Kidney tubule cell (primary cell): ENCODE measurements around the gene CEACAM21.

Experiments
- DNase-seq: peaks from one replicate; pipeline ENCODE4 v3.0.0-alpha.2; 2018; ENCODE audit warnings: low spot score

Gene CEACAM21

DNA sequence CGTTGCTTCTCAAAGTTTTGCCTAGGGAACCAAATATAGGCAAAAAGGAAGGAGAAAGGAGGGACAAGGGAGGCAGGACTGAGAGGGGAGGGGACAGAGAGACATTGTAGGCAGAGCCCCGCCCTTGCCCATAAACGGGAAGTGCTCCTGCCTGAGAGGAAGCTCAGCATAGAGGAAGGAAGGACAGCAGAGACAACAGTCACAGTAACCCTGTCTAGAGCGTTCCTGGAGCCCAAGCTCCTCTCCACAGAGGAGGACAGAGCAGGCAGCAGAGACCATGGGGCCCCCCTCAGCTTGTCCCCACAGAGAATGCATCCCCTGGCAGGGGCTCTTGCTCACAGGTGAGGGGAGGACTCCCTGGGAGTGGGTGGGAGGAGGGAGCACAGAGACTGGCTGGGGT is at the start of gene CEACAM21:
Gene CEACAM21 (plus strand): TSS at position 169 of the 400 bp plus-strand sequence. CDS start 109 bp downstream, at position 278.
- DNase-seq = no peak

GRCh38 chr19:41527089-41527488 is 48.9 kb upstream of the CEACAM21 start:
- no peak for DNase-seq

DNA sequence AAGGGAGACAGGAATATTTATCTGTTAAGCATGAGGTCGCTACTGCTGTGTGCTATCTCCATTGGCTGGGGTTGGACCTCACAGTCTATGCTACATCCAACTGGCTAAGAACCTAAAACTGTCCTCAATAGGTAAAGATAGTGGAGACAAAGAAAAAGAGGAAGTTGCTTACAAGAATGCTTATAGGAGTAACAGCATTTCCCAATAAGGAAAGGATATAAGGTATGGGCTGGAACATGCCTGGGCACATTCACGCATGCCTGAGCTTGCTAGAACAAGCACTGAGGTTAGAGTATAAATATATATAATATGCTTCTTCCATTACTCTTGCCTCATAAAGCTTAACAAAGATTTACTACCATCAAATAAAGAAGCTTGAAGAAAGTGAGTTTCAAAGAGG is 47.9 kb upstream of the CEACAM21 start:
- DNase-seq = no peak

GRCh38 chr19:41529484-41530183 is 46.3 kb upstream of the CEACAM21 start:
- no peak for DNase-seq

DNA sequence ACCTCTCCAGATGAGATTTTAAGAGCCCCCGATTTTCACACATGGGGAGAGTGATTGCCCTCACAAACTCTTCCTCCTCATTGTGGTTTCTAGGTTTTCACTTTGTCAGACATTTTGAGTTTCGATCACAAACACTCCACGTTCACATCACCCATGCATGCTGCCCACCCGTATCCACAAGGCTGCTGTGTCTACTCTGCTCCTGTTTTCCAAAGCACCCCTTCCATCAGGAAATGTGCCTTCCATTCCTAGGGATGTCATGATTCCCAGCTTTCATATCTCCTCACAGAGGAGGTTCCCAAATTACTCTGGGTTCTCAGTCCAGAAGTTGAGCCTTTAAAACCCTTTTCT is 45.8 kb upstream of the CEACAM21 start:
- no peak for DNase-seq

GRCh38 chr19:41530761-41531301 is 45.1 kb upstream of the CEACAM21 start:
- DNase-seq = no peak

DNA sequence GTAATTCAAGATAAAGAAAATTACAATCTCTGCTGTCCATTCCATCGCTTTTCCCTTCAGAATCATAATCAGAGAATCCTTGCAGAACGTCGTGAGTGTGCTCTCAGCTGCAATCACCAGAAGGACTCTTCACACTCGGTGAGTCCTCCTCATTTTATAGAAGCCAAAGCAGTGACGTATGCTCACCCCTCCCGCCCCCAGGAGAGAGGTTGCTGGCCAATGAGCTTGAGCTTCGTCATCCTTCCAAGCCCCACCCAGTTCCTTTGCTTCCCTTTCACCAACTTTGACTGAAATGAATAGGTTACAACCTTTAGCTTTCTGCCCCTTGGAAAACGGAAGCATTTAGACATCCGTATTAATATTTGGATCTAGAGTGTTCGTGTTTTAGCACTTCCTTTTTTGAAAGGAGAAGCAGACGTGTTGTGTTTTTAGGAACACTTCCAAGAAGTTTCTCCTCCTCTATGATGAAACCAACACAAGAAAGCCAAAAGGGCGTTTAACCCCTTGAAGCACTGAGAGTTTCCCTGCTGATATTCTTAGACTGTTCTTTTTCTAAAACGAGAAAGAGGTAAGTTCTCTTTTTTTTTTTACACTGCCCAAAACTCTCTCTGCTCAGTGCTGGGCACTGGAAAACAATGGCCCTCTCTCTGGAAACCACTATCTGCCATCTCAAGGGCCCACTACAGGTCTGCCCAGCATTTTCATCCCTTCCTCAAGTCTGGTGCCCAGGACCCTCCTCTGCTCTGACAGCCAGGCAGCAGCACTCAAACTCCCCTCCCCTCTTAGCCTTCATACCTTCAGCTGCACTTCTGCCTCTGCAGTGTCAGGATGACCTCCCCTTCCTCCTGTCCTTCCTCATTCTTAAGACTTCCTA is 44.3 kb upstream of the CEACAM21 start:
- DNase-seq = peak; percentile 43

GRCh38 chr19:41532526-41532925 is 43.4 kb upstream of the CEACAM21 start:
- DNase-seq = no peak

GRCh38 chr19:41533671-41534215 is 42.2 kb upstream of the CEACAM21 start:
- DNase-seq = no peak

DNA sequence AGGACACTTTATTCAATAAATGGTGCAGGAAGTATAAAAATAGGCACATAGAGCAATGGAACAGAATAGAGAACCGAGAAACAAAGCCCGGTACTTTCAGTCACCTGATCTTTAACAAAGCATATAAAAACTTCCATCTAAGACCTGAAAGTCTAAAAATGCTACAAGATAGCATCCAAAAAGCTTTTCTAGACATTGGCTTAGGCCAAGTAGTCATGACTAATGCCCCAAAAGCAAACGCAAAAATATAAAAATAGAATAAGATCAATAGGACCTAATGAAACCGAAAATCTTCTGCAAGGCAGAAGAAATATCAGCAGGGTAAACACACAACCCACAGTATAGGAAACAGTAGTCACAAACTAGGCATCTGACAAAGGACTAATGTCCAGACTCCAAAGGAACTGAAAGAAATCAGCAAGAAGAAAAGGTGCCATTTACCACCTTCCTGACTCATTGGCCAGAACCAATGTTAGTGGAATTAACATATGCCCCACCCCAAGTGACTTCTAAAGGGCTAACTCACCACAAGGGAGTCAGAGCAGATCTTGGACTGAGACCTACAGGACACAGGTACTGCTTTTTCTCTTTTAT is 40.8 kb upstream of the CEACAM21 start:
- DNase-seq = no peak

- peak; percentile 18 for DNase-seq
Observed at GRCh38 chr19:41537789-41538188, 38.2 kb upstream of the CEACAM21 start.

DNA sequence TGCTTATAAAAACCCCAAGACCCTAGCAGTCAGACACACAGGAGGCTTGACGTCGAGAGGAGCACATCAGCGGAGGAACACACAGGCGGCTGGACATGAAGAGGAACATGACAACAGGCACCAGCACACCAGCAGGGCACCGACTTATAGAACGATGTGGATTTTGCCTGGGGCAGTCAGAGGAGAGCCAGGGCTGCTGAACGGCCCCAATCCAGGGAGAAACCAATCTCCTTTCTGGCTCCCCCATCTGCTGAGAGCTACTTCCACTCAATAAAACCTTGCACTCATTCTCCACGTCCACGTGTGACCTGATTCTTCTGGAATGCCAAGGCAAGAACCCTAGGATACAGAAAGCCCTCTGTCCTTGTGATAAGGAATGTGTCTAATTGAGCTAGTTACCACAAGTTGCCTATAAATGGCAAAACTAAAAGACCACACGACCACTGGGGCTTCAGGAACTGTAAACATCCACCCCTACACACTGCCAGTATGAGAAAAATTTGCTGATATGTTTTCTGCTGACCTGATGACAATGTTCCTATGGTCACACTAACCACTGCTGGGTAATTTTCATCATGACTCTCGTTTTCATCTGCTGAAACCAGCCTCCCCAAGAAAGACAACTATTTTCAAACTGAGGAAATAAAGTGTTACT is 35.8 kb upstream of the CEACAM21 start:
- peak; percentile 9 for DNase-seq

DNA sequence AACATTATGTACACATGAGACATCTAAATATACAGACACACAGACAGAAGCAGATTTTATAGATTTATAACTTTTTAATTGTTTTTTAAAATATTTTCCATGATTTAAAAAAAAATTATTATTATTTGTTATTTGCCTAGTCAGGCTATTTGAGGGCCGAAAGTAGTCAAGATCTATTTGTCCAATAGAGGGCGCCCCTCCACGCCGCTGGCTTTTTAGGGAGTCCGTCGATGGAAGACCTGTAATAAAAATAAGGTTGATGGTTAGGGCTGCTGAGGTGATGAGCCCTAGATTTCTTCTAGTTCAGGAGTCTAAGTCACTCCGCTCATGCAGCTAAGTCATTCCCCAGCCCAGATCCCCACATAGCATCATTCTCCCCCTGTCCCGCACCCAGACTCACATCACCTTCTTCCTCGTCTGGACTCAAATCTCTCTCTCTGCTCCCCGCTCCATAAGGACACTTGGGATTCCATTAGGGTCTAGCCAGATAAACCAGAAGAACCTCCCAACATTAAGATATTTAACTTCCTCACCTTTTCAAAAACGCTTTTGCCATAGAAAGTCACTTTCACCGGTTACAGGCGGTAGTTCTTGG is 33.9 kb upstream of the CEACAM21 start:
- DNase-seq = peak; percentile 40

- DNase-seq = no peak
Observed at GRCh38 chr19:41542622-41543021, 33.3 kb upstream of the CEACAM21 start.

GRCh38 chr19:41543582-41543981 is 32.4 kb upstream of the CEACAM21 start:
- DNase-seq = no peak

- no peak for DNase-seq
Observed at GRCh38 chr19:41545547-41545946, 30.4 kb upstream of the CEACAM21 start.

GRCh38 chr19:41546386-41546789 is 29.6 kb upstream of the CEACAM21 start:
- no peak for DNase-seq

DNA sequence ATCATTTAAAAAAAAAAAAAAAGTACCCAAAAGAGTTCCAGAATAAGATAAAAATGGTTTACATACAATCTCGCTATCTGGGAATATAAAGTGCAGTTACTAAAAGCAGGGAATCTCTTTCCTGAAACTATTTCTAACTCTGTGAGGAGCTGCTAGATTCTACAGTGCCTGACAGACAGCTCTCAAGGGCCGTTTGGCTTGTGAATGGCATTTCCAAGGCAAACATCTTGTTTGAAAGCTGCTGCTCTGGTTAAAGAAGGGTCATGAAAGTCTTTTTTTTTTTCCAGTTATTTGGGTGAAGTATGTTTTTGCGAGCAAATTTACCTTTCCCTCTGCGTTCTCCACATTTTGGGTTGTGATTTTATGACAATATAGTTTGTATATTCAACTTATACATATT is 29.0 kb upstream of the CEACAM21 start:
- DNase-seq = no peak

GRCh38 chr19:41547569-41547968 is 28.4 kb upstream of the CEACAM21 start:
- no peak for DNase-seq

DNA sequence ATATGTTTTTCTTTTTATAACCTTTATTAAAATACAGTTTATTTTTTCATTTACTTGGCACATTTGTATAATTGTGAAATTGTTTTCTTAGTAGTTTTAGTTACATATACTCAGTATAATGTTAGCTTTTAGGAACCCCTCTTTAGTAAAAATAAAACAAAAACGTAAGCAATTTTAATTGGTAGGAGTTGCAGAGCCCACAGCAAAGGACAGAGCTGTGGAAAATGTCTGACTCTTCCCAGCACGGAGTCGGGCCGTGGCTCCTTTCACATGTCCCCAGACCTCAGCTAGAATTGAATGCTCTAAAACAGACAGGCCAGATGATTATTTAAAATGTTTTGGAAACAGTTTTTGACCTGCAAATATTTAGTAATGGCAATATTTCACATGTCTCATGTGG is 27.9 kb upstream of the CEACAM21 start:
- no peak for DNase-seq

- no peak for DNase-seq
Observed at GRCh38 chr19:41548954-41549688, 26.8 kb upstream of the CEACAM21 start.
